GM19043 (cell line): ENCODE measurements around the gene RYR1.
"Not testable (repeated sequence)": the region's sequence is repeated elsewhere in the genome, so short reads cannot be mapped to it uniquely, and the experiment has no call there.

ENCODE experiments used
- ATAC-seq: cut with Tn5 transposase; IDR thresholded peaks from one replicate; pipeline ENCODE4 v1.9.1; 2021; ENCODE audit warnings: low read depth; ENCODE audit not compliant: unreplicated experiment

RYR1 gene

DNA sequence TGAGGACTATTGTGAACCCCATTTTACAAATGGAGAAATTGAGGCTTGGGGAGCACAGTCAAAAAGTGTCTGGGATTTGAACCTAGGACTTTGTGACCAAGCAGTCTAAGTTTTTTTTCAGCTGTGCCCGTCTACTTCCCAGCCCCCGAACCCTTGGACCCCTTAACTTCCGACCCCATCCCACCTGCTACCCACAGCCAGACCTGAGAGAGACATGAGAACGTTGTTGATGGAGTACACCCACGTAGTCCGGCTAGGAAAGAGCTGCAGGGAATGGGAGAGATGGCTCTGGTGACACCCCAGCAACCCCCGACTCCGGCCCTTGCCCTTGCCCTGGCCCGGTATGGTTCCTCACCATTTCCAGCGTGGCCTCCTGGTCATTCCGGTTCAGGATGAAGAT is 166.2 kb downstream of the RYR1 start:
- no peak for ATAC-seq

DNA sequence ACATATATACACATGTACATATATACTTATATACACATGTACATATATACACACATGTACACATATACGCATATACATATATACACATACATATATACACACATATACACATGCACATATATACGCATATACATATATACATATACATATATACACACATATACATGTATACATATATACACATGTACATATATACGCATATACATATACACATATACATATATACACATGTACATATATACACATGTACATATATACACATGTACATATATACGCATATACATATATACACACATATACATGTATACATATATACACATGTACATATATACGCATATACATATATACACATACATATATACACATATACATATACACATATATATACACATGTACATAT is 169.4 kb downstream of the RYR1 start:
- ATAC-seq, result not testable (repeated sequence)

DNA sequence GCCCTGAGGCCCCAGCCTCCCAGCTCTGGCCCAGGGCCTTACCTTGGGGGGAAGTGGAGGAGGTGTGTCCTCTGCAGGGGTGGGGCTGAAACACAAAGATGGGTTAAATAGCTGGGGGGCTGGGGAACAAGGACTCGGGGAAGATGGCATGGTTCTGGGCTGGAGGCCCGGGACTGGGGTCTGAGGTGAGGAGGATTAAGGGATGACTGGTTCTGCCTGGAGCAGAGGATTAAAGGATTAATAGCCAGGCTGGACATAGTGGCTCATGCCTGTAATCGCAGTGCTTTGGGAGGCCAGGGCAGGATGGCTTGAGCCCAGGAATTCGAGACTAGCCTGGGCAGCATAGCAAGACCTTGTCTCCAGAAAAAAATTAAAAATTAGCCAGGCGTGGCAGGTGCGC is 172.6 kb downstream of the RYR1 start:
- no peak for ATAC-seq

DNA sequence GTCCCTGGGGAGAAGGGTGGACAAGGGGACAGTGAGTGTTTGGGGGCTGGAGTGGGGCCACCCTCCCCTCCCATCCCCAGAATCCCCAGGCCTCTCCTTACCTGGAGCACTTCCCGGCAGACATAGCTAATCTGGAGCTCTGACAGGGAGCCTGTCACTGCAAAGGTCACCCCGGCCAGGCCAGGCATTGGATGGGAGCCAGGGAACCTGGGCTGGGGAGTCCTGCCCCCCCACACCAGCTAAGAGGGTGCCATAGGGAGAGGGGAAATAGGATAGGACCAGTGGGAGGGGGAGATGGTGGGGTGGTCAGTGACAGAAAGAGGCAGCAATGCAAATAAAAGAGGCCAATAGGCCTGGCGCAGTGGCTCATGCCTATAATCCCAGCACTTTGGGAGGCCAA is 180.8 kb downstream of the RYR1 start:
- no peak for ATAC-seq

DNA sequence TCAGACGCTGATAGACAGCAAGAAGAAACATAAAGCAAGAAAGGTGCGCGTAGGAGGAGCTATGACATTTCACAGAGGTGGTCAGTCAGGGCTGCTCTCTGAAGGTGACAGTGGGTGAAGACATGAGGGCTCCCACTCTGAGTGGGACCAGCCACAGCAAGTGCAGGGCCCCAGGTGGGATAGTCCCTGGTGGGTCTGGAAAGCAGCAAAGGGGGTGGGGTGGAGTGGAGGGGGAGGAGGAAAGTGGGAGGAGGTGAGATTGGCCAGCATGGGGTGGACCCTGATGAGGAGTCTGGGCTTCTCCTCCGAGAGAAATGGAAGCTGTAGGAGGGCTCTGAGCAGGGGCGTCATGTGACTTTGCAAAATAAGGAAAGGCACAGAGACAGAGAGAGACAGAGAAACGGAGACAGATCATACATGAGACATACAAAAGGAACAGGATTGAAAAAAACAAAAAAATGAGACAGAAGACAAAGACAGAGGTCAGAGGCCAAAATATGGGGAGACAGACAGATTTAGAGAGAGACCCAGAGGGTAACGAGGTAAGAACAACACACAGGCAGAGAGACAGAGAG is 181.6 kb downstream of the RYR1 start:
- no peak for ATAC-seq

DNA sequence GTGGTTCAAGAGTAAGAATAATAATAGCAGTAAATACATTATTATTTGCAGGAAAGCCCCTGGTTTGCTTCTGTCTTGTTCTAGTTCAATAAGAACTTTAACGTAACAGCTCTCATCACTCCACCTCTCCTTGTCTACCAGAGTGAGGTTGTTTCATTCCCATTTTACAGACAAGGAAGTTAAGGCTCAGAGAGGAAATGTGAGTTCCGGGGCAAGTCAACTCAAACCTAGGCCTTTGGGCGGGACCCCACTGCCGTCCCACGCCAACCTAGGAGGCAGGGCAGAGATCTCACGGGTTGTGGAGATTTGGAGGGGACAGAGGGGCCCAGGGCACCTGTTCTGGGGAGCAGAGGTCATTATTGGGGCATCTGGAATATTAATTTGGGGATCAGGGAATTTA is 182.8 kb downstream of the RYR1 start:
- ATAC-seq, result no peak

DNA sequence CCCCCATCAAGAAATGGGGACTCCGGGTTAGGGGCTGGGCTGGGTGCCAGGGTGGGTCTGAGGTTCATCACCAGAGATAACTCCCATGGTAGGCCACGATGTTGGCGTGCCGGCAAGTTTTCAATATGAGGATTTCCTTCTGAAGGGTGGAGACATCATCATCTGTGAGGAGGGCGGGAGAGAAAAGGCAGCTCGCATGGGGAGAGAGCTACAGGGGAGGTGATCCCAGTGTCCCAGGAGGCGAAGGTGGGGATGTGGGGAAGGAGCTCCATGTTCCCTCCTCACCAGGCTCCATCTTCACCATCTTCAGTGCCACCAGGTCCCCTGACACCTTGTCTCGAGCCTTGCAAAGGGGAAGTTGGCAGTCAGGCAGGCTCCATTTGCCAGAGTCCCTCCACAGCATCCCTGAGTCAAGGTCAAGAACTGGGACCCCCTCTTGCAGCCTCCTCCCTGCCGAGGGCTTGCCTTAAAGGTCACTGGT is 183.8 kb downstream of the RYR1 start:
- no peak for ATAC-seq

DNA sequence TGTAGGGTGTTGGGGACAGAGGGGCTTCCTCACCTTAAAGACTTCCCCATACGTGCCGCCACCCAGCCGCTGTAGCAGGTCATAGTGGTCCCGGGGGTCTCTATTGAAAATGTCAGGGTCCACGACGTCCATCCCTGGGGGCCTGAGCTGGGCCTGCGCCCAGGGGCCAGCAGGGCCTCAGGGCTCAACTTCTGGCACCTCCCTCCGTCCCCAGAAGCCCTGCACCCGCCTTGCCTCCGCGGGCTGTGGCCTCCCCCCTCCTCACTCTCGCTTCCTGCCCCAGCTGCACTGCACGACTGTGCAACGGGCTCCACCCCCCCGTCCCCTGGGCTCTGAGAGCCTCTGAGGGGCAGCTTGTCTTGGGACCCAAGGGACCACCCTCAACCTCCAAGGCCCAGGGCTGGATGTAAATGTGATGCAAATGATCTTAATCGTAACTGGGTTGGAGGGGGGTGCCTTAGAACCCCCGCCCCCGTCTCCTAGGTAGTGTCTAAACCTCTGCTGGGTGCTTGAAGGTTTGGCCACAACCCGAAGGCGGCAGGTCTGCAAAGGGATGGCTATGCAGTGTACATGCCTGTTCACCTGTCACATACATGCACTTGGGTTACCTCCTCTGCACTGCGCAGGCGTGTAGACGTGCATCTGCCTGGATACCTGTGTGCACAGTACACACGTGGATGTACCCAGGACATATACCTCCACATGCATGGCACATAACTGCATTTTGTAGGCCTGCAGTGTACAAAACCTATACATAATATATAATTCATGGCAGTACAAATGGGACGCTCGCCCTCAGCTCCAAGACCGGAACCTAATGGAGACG is 184.5 kb downstream of the RYR1 start, which contains the start of gene MAP4K1:
Gene MAP4K1 (minus strand): TSS at position 190 of the 826 bp plus-strand sequence. CDS start 58 bp downstream, at position 132.
- ATAC-seq, result peak; percentile 65

DNA sequence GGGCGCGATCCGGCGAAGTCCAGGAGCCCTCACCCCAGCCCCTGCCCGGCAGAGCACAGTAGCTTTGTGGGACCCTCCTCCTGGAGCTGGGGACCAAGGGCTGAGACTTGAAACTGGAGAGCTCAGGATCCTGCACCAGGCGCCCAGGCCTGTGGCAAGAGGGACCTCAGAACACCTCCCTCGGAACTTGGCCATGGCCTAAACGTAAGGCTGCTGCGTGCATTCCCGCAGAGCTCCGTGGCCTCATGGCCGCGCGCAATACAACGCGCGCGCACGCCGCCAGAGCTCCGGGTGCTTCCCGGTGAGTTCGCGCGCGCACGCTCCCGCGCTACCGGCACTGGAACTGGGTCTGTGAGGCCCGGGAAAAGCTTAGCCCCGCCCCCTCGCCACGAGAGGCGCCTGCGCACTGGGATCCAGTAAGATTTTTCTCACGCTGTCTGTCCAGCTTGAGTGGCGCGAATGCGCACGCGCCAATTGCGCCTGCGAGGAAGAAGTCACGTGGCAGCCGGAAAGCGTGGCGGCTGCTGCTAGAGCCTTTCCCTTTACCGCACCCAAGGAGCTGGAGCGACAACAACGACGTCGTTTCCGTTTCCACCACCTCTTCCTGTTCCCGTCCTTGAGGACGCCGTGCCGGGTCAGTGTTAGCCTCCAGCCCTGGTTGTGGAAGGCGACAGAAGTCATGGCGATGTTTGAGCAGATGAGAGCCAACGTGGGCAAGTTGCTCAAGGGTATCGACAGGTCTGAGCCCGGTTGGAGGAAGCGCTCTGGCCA is 185.3 kb downstream of the RYR1 start, which contains the start of gene EIF3K:
Gene EIF3K (plus strand): TSS at position 599 of the 771 bp plus-strand sequence. CDS start 81 bp downstream, at position 680.
- no peak for ATAC-seq

DNA sequence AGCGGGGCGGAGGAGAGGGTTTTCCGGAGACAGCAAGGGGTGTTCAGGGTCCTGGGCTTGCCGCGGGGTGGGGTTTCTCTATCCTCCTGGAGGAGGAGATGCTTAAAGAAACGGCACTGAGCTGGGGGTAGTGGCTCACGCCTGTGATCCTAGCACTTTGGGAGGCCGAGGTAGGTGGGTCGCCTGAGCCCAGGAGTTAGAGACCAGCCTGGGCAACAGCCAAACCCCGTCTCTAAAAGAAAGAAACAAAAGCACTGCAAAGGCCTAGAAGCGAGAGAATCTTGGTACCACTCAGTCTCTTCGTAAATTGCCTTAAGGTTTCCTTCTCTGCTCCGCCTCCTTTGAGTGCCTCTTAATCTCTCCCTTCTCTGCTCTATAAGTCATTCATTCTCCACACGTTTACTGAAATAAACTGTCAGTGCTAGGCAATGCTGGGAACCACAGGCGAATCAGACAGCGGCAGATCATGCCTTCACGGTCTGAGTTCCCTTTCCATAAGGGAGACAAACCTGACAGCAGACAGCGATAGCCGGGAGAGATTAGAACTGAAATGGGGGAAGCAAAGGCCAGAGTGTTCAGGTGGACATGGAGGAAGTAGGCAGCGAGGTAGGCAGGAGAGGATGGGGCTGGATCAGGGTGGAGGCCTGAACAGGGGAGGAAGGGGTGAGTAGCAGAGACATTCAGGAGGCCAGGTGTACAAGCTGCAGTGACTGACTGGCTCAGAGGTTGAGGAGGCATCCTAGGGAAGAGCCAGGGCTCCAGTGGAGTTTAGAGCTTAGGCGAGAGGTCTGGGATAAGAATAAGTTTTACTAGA is 186.1 kb downstream of the RYR1 start:
- no peak for ATAC-seq

DNA sequence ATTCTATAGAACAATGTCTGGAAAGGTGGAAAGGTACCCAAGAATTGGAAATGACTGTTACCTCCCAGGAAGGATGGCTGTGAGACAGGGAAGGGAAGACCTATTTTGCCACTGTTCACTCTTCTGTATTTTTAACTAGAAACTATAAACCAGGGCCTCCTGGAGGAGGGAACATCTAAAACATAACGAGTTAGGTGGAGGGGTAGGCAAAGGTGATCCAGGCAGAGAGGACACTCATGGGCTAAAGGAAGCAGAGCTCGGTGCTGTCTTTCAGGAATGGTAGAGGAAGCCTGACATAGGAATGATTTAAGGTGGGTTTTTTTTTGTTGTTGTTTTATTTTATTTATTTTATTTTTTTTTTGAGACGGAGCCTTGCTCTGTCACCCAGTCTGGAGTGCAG is 191.3 kb downstream of the RYR1 start:
- ATAC-seq, result no peak

DNA sequence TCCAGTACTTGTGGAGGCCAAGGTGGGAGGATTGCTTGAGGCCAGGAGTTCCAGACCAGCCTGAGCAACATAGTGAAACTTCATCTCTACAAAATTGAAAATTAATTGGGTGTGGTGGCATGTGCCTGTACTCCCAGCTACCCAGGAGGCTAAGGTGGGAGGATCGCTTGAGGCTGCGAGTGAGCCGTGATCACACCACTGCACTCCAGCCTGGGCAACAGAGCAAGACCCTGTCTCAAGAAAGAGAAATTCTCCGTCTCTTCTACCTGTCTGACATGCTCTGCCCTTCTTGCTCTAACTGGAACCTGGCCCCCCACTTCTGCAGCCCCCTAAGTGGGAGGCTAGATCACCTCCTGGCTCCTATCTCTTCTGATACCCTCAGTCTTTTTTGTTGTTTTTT is 192.9 kb downstream of the RYR1 start:
- ATAC-seq, result no peak

DNA sequence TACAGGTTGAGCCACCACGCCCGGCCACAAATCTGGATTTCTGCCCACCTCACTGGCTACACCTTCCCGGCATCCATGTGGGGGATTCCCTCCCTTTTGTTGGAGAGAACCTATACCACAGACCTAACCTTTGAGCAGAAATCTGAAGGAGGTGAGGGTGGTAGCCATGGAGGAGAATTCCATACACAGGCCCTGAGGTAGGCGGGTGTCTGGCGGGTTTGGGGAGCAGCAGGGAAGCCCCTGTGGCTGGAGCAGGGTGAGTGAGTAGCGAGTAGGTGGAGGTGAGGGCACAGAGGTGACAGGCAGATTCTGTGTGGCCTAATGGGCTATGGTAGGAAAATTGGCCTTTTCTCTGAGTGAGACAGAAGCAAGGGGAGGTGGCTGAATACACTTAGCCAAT is 196.1 kb downstream of the RYR1 start:
- ATAC-seq, result no peak

DNA sequence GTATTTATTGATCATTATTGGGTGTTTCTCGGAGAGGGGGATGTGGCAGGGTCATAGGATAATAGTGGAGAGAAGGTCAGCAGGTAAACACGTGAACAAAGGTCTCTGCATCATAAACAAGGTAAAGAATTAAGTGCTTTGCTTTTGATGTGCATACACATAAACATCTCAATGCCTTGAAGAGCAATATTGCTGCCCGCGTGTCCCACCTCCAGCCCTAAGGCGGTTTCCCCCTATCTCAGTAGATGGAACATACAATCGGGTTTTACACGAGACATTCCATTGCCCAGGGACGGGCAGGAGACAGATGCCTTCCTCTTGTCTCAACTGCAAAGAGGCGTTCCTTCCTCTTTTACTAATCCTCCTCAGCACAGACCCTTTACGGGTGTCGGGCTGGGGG is 197.8 kb downstream of the RYR1 start:
- not testable (repeated sequence) for ATAC-seq

DNA sequence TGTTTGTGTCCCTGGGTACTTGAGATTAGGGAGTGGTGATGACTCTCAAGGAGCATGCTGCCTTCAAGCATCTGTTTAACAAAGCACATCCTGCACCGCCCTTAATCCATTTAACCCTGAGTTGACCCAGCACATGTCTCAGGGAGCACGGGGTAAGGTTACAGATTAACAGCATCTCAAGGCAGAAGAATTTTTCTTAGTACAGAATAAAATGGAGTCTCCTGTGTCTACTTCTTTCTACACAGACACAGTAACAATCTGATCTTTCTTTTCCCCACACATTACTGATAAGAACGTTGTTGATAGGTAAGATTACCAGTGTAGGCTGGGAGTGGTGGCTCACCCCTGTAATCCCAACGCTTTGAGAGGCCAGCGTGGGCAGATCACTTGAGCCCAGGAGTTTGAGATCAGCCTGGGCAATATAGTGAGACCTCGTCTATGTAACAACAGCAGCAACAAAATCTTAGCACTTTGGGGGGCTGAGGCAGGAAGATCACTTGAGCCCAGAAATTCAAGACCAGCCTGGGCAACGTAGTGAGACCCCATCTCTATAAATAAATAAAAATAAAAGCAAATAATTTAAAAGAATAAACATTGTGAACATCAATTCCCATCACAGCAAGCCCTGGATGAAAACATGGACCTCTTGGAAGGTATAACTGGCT is 198.5 kb downstream of the RYR1 start:
- not testable (repeated sequence) for ATAC-seq

DNA sequence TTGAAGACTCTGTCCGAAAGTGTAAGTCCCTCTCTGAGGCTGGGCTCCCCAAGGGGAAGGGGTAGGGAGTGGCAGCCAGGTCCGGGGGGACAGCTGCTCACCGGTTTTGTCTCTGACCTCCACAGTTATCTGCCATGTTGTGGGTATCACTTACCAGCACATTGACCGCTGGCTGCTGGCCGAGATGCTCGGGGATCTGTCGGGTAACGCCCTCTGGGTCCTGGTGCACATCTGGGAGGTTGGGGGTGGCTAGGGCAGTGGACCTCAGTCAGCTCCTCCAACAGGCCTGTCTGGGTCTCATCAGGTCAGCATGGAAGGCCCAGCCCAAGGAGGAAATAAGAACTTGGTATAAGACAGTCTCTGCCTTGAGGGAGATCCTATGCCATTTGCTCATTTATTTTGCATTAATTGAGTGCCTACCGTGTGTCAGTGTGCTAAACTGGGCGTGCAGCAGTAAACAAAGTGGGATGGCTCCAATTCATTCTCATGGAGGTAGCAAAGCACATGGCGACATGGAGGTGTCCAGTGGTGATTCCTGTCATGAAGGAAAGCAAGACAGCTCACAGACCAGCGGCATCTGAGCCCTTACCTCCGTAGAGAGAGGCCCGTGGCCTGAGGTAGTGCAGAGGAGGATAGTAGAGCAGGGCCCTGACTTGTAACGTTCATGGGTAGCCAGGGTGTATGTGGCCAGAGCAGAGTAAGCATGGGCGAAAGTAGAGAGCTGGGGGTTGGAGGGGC is 199.2 kb downstream of the RYR1 start:
- no peak for ATAC-seq

DNA sequence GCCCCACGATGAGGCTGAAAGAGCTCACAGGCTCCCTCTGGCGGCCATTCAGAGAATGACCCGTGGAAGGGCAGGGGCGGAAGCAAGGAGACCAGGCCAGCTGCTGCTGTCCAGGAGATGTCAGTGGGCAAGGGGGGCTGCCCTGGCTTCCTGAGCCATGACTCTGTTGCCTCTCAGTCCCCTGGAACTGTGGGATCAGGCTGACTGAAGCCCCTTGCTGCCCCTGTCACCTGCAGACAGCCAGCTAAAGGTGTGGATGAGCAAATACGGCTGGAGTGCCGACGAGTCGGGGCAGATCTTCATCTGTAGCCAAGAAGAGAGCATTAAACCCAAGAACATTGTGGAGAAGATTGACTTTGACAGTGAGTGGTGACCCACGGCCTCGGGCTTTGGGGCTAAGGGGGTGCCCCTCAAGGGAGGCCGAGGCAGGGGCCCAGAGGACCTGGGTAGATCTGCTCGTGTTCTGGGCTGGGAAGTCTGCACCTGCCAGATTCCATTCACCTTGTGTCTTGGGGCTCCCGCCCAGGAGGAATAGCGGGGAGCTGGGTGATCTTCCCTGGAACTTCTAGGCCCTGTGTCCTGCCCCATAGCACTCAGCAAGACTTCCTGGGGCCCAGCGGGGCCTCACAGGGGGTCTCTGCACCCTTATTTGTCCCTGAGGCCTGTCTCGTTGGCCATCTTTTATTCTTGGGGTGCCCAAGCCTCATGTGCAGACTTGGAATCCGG is 201.4 kb downstream of the RYR1 start:
- no peak for ATAC-seq
